GM04503 (cell line): Measurements from ENCODE around the gene STUM.
"Not testable (repeated sequence)": the region's sequence is repeated elsewhere in the genome, so short reads cannot be mapped to it uniquely, and the experiment has no call there.

Experiments
- DNase-seq: peaks from one replicate; pipeline ENCODE4 v3.0.0-alpha.2; 2012; ENCODE audit warnings: low read depth

The STUM gene

GRCh38 chr1:226548256-226549093 lies at the start of gene STUM:
TSS of gene STUM (plus strand) at chr1:226548764. CDS start at chr1:226548905, 141 bp downstream.
- no peak for DNase-seq

- DNase-seq: not testable (repeated sequence)
Measured at GRCh38 chr1:226499699-226500098, 48.9 kb upstream of the STUM start.

GRCh38 chr1:226506021-226506420 lies 42.5 kb upstream of the STUM start:
- DNase-seq: no peak

GRCh38 chr1:226506921-226507320 lies 41.6 kb upstream of the STUM start:
- no peak for DNase-seq

GRCh38 chr1:226510453-226510852 lies 38.1 kb upstream of the STUM start:
- peak; percentile 7 for DNase-seq

GRCh38 chr1:226511296-226511695 lies 37.3 kb upstream of the STUM start:
- no peak for DNase-seq

- no peak for DNase-seq
Measured at GRCh38 chr1:226512076-226512728, 36.4 kb upstream of the STUM start.

- no peak for DNase-seq
Measured at GRCh38 chr1:226518375-226518774, 30.2 kb upstream of the STUM start.

- no peak for DNase-seq
Measured at GRCh38 chr1:226519135-226519534, 29.4 kb upstream of the STUM start.

GRCh38 chr1:226519716-226520598 lies 28.6 kb upstream of the STUM start:
- DNase-seq: no peak

- DNase-seq: no peak
Measured at GRCh38 chr1:226520640-226521355, 27.8 kb upstream of the STUM start.

GRCh38 chr1:226523646-226524406 lies 24.7 kb upstream of the STUM start:
- no peak for DNase-seq

GRCh38 chr1:226524547-226524946 lies 24.0 kb upstream of the STUM start:
- no peak for DNase-seq

GRCh38 chr1:226525750-226526149 lies 22.8 kb upstream of the STUM start:
- DNase-seq: no peak

GRCh38 chr1:226526801-226527595 lies 21.6 kb upstream of the STUM start:
- DNase-seq: no peak

- no peak for DNase-seq
Measured at GRCh38 chr1:226529891-226530290, 18.7 kb upstream of the STUM start.

- no peak for DNase-seq
Measured at GRCh38 chr1:226530591-226530990, 18.0 kb upstream of the STUM start.

GRCh38 chr1:226531360-226532093 lies 17.0 kb upstream of the STUM start:
- no peak for DNase-seq

- DNase-seq: no peak
Measured at GRCh38 chr1:226532553-226532952, 16.0 kb upstream of the STUM start.

- DNase-seq: no peak
Measured at GRCh38 chr1:226533220-226533619, 15.3 kb upstream of the STUM start.
